Lower leg skin (tissue), 4 donors: ENCODE results near the gene ASPSCR1. TPM values are rescaled to one million over a fixed set of nuclear protein-coding genes. Genes with fewer than 3 reads are reported as not detected.

Source experiments
- DNase-seq, 2 donors: peaks; one replicate each; pipeline ENCODE4 v3.0.0-alpha.2; 2019; ENCODE audit warnings: low spot score in 2 of 2
- H3K4me3 ChIP-seq: fragments of 200-600 bp; sonication (generic); 2 replicates; pipeline ENCODE4 v1.5.1; 2017; ENCODE audit warnings: mild to moderate bottlenecking, low read depth; ENCODE audit not compliant: poor library complexity, severe bottlenecking
- CTCF ChIP-seq, 3 donors: fragments of 450-650 bp; IDR thresholded peaks; one replicate each; pipeline ENCODE4 v1.5.1; 2016; ENCODE audit warnings: antibody characterized with exemption in 3 of 3, mild to moderate bottlenecking in 3 of 3, moderate library complexity in 2 of 3
- POLR2A ChIP-seq, 2 donors: fragments of 450-650 bp; IDR thresholded peaks; one replicate each; pipeline ENCODE4 v1.6.1; 2016 to 2017; ENCODE audit warnings: antibody characterized with exemption in 2 of 2, mild to moderate bottlenecking in 1 of 2, moderate library complexity in 1 of 2
- WGBS, 2 donors: methylation state at CpG; one replicate each; pipeline ENCODE4 v1.1.5; 2018; 5-methylcytosine and 5-hydroxymethylcytosine counted together
- intact Hi-C: fragments of 100-400 bp; cut with DNase I; formaldehyde crosslinking; loops from one replicate; pipeline ENCODE4 v1.15.0; 2023; ENCODE audit warnings: low total_unique reads
- total RNA-seq, 4 donors: library from RNA; depleted of rRNA; stranded (reverse); fragments of >200 nt; gene quantifications; one replicate each; pipeline ENCODE4 v1.1.0, GENCODE V29; 2016

The ASPSCR1 gene
- total RNA-seq, 4 donors from 2014 or later: 24.0 to 31.5 (median 27.4) TPM

GRCh38 chr17:81983011-81983638 lies 5.7 kb downstream of the ASPSCR1 start:
- 90 to 91% methylated on average over 34 to 35 of the region's 35 CpGs for WGBS, 2 donors
- no peak for DNase-seq
- no peak overlapping the region for H3K4me3 ChIP-seq
- TF ChIP-seq POLR2A (IDR thresholded peaks at IDR 0.05) (no peak), CTCF (IDR thresholded peaks at IDR 0.05) (no peak)
- intact Hi-C loops: no loop called here

GRCh38 chr17:81983639-81984373 lies 6.4 kb downstream of the ASPSCR1 start:
- WGBS, 2 donors: 92 to 96% methylated on average over 26 of the region's 26 CpGs
- no peak overlapping the region for H3K4me3 ChIP-seq
- DNase-seq: no peak
- intact Hi-C loops: no loop called here
- TF ChIP-seq CTCF (IDR thresholded peaks at IDR 0.05) (no peak), POLR2A (IDR thresholded peaks at IDR 0.05) (no peak)

GRCh38 chr17:81984773-81985410 lies 7.5 kb downstream of the ASPSCR1 start:
- no peak for DNase-seq
- 86 to 90% methylated on average over 19 to 21 of the region's 21 CpGs for WGBS, 2 donors
- intact Hi-C loops: no loop called here

GRCh38 chr17:81986606-81987005 lies 9.2 kb downstream of the ASPSCR1 start:
- WGBS, 2 donors: 95 to 96% methylated on average over 26 of the region's 26 CpGs

More at GRCh38 chr17:81984773-81985410, 7.5 kb downstream of the ASPSCR1 start:
- TF ChIP-seq POLR2A (IDR thresholded peaks at IDR 0.05) (no peak), CTCF (IDR thresholded peaks at IDR 0.05) (no peak)
- no peak overlapping the region for H3K4me3 ChIP-seq

GRCh38 chr17:81987161-81987770 lies 9.8 kb downstream of the ASPSCR1 start:
- 74 to 81% methylated on average over 26 of the region's 26 CpGs for WGBS, 2 donors
- no peak for DNase-seq
- no peak overlapping the region for H3K4me3 ChIP-seq
- TF ChIP-seq CTCF (IDR thresholded peaks at IDR 0.05): no peak
- no peak for TF ChIP-seq POLR2A (IDR thresholded peaks at IDR 0.05)
- intact Hi-C loops: no loop called here

More at GRCh38 chr17:81986606-81987005, 9.2 kb downstream of the ASPSCR1 start:
- no peak overlapping the region for H3K4me3 ChIP-seq
- DNase-seq: no peak
- intact Hi-C loops: no loop called here
- TF ChIP-seq POLR2A (IDR thresholded peaks at IDR 0.05): no peak
- no peak for TF ChIP-seq CTCF (IDR thresholded peaks at IDR 0.05)
